Kidney (tissue), 14 donors: ENCODE data around the gene ME3. TPM values are rescaled to one million over a fixed set of nuclear protein-coding genes. Genes with fewer than 3 reads are reported as not detected.

Experiments
- DNase-seq, 5 donors: peaks; one replicate each; pipeline ENCODE4 v3.0.0-alpha.2; 2013 to 2020
- FAIRE-seq: peaks from 2 replicates; lab custom pipeline; 2012; peaks lifted over from hg19 to GRCh38; lab: Jason Lieb, UNC
- H3K27ac ChIP-seq, 2 donors: one replicate each; pipeline ENCODE4 v1.7.0; 2013; ENCODE audit warnings: low read depth in 2 of 2, low read length in 2 of 2, inconsistent platforms in 1 of 2
- H3K27me3 ChIP-seq: one replicate; pipeline ENCODE4 v1.7.1; 2013; ENCODE audit warnings: low read length, inconsistent platforms; ENCODE audit not compliant: control insufficient read depth, insufficient read depth
- H3K36me3 ChIP-seq, 3 donors: one replicate each; pipeline versions ENCODE4 v1.7.0 to v1.7.1; 2013; ENCODE audit warnings: low read length in 3 of 3, control low read depth in 1 of 3, inconsistent platforms in 1 of 3; ENCODE audit not compliant: insufficient read depth in 3 of 3, control insufficient read depth in 2 of 3
- H3K4me1 ChIP-seq, 3 donors: one replicate each; pipeline versions ENCODE4 v1.7.0 to v1.7.1; 2013; ENCODE audit warnings: low read length in 3 of 3, inconsistent platforms in 1 of 3, low read depth in 1 of 3; ENCODE audit not compliant: control insufficient read depth in 2 of 3, insufficient read depth in 2 of 3
- H3K4me3 ChIP-seq, 3 donors: one replicate each; pipeline versions ENCODE4 v1.7.0 to v1.8.1; 2013; ENCODE audit warnings: low read length in 3 of 3, control low read depth in 1 of 3, inconsistent platforms in 1 of 3
- H3K9ac ChIP-seq, 3 donors: one replicate each; pipeline versions ENCODE4 v1.7.0 to v1.7.1; 2013; ENCODE audit warnings: low read length in 3 of 3, control low read depth in 1 of 3, inconsistent platforms in 1 of 3
- H3K9me3 ChIP-seq, 3 donors: one replicate each; pipeline versions ENCODE4 v1.7.0 to v1.7.1; 2013; ENCODE audit warnings: low read length in 3 of 3, control low read depth in 1 of 3, inconsistent platforms in 1 of 3; ENCODE audit not compliant: control insufficient read depth in 2 of 3, insufficient read depth in 1 of 3
- CTCF ChIP-seq: IDR thresholded peaks from 3 replicates; pipeline ENCODE4 v1.5.1; 2012; ENCODE audit warnings: mild to moderate bottlenecking, moderate library complexity, borderline replicate concordance; ENCODE audit not compliant: insufficient read depth; ENCODE audit errors: extremely low read depth
- intact Hi-C: fragments of 100-400 bp; cut with DNase I; formaldehyde crosslinking; loops from one replicate; pipeline ENCODE4 v1.11.1; 2022
- polyA plus RNA-seq: library from polyadenylated mRNA; stranded (reverse); fragments of 350-450 nt; fragmentation: Illumina TruSeq; extraction: RNeasy Lipid Tissue Mini Kit (QIAGEN cat#74804); gene quantifications from one replicate; pipeline ENCODE4 v1.2.3, GENCODE V29; 2014; ENCODE audit warnings: low read depth, low replicate concordance; ENCODE audit not compliant: insufficient read depth
- total RNA-seq: library from RNA; stranded (reverse); fragmentation: NEBNext Ultra II Directional; extraction: Animal tissue kit (Norgen Biotek cat#: 25700); gene quantifications from one replicate; pipeline ENCODE4 v1.2.1, GENCODE V29; 2021
- donor health status: control.
- donor health status: control.
- donor health status: control.
- donor health status: control.
- donor health status: control.
- donor health status: DM: yes; HTN: yes; CAD: no.
- donor health status: Normal renal cell carcinoma (clear cell type).

ME3 gene
- total and polyA plus RNA-seq, 2 donors from 2014 or later, result 13.2 to 32.2 TPM

GRCh38 chr11:86515297-86516094 is 156.9 kb downstream of the ME3 start:
- Histone ChIP-seq H3K4me3 (no peak overlapping the region), H3K27me3 (no peaks in the 10 kb centered on the region), H3K9ac (no peak overlapping the region), H3K36me3 (no peaks in the 10 kb centered on the region), H3K27ac (no peak overlapping the region), H3K4me1 (peaks cover 6 to 9% (median 8%) of the 10 kb centered on the region in 3 donors), H3K9me3 (no peaks in the 10 kb centered on the region)
- FAIRE-seq (no peak), DNase-seq (peak in 1 of 5 donors; percentile 16)
- TF ChIP-seq CTCF, result no peak
- intact Hi-C loops, result no loop called here

GRCh38 chr11:86514453-86514852 is 158.0 kb downstream of the ME3 start:
- H3K36me3 ChIP-seq, result no peaks in the 10 kb centered on the region
- H3K9me3 ChIP-seq, result no peaks in the 10 kb centered on the region
- FAIRE-seq (no peak), DNase-seq (no peak)
- H3K27ac ChIP-seq, result no peak overlapping the region
- H3K27me3 ChIP-seq, result no peaks in the 10 kb centered on the region
- intact Hi-C loops, result no loop called here
- peaks cover 1 to 6% (median 3%) of the 10 kb centered on the region in 3 donors for H3K4me1 ChIP-seq
- no peak for TF ChIP-seq CTCF
- H3K4me3 ChIP-seq, result no peak overlapping the region
- H3K9ac ChIP-seq, result no peak overlapping the region

- Histone ChIP-seq H3K4me3 (no peak overlapping the region), H3K36me3 (no peaks in the 10 kb centered on the region), H3K9ac (no peak overlapping the region), H3K27ac (no peak overlapping the region), H3K27me3 (no peaks in the 10 kb centered on the region), H3K4me1 (peaks cover 0 to 4% (median 0%) of the 10 kb centered on the region in 3 donors), H3K9me3 (no peaks in the 10 kb centered on the region)
- FAIRE-seq (no peak), DNase-seq (no peak)
- intact Hi-C loops, result no loop called here
- no peak for TF ChIP-seq CTCF
Measured at GRCh38 chr11:86513746-86514373, 158.6 kb downstream of the ME3 start.
